ENCODE measurements around the gene IFNA10. TPM values are rescaled to one million over a fixed set of nuclear protein-coding genes. Genes with fewer than 3 reads are reported as not detected.

Gene IFNA10
- total and polyA plus RNA-seq, 2 of the 13 experiments (the other 11 are each of a cell fraction or from before 2014, with no cell fraction given) = not detected

DNA sequence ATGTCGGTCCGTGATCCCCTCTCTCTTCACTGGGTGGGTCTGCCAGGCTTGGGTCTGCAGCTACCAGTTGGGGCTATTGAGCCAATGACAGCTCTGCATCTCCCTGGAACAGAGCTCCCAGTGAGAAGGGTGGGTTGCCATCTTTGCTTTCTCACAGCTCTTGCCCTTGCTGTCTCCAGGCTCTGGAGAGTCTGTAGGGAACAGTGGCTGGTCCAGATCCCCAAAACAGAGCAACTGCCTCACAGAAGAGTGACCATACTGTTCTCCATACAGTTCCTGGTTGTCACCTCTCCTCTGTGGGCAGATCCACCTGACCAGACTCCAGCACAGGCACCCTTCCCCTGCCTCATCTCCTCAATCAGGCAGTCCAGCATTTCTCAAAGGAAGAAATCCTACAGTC is 26.3 kb upstream of the IFNA10 start (continued):
- TF ChIP-seq, protein P1, sequence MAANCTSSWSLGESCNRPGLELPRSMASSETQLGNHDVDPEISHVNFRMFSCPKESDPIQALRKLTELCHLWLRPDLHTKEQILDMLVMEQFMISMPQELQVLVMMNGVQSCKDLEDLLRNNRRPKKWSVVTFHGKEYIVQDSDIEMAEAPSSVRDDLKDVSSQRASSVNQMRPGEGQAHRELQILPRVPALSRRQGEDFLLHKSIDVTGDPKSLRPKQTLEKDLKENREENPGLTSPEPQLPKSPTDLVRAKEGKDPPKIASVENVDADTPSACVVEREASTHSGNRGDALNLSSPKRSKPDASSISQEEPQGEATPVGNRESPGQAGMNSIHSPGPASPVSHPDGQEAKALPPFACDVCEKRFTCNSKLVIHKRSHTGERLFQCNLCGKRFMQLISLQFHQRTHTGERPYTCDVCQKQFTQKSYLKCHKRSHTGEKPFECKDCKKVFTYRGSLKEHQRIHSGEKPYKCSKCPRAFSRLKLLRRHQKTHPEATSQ (CRISPR knock-in tag; IDR thresholded peaks at IDR 0.05; ENCODE audit: borderline replicate concordance) = no peak
- TF ChIP-seq ZNF451 (CRISPR knock-in tag; IDR thresholded peaks at IDR 0.05) = no peak
- no peak for TF ChIP-seq DDIT3 (CRISPR knock-in tag; IDR thresholded peaks at IDR 0.05)
- TF ChIP-seq SP2 (CRISPR knock-in tag; IDR thresholded peaks at IDR 0.05) = no peak
- no peak for TF ChIP-seq ATM (IDR thresholded peaks at IDR 0.05; ENCODE audit: borderline replicate concordance)
- no peak for TF ChIP-seq MED13 (CRISPR knock-in tag; IDR thresholded peaks at IDR 0.05)
- no peak for TF ChIP-seq ZNF775 (CRISPR knock-in tag; IDR thresholded peaks at IDR 0.05; ENCODE audit: borderline replicate concordance)
- TF ChIP-seq ZUFSP (CRISPR knock-in tag; IDR thresholded peaks at IDR 0.05; ENCODE audit: borderline replicate concordance) = no peak
- no peak for TF ChIP-seq ZNF724P (CRISPR knock-in tag; IDR thresholded peaks at IDR 0.05; ENCODE audit: borderline replicate concordance)

- Histone ChIP-seq H3K4me1 (ENCODE audit: insufficient read depth, low read length) (no peaks in the 10 kb centered on the region), H3K4me3 (replicated peaks in 1 of 3; ENCODE audit: insufficient read depth in 1 of 3, low read depth in 2 of 3, low read length in 3 of 3) (no peak within 1 kb of the TSS), H3K9me3 (ENCODE audit: low read length) (no peaks in the 10 kb centered on the region), H3K36me3 (replicated peaks in 1 of 2; ENCODE audit: control insufficient read depth in 1 of 2, insufficient read depth in 2 of 2, low read length in 2 of 2) (no peaks in the 10 kb centered on the region), H3K27me3 (ENCODE audit: control insufficient read depth in 1 of 2, insufficient read depth in 2 of 2, low read length in 2 of 2) (no peaks in the 10 kb centered on the region), H4K20me1 (ENCODE audit: insufficient read depth, low read length) (no peaks in the 10 kb centered on the region), H2AFZ (ENCODE audit: low read length) (no peak within 1 kb of the TSS), H3K27ac (ENCODE audit: extremely low read length, insufficient read depth, low read length) (no peak within 1 kb of the TSS), H3K4me2 (ENCODE audit: low read depth, low read length) (no peak within 1 kb of the TSS), H3K79me2 (ENCODE audit: insufficient read depth, low read length) (no peaks in the 10 kb centered on the region), H3K9ac (ENCODE audit: insufficient read depth, low read depth, low read length) (no peak within 1 kb of the TSS)
- 0% methylated on average over 2 of the region's 2 CpGs for WGBS (ENCODE audit: low lambda C conversion rate)
- ATAC-seq (no peak), DNase-seq (ENCODE audit: low spot score) (no peak), FAIRE-seq (no peak)
- BruUV-seq (replicated peaks) = no TSS peak
- CTCF ChIA-PET (ENCODE audit: low intra/inter-chr PET ratio, low total read pairs) = no interaction called here
- POLR2A ChIA-PET = no interaction called here
- in situ Hi-C loops (cut with HindIII; ENCODE audit: extremely low pct_ligation_motif_present, low pct_unique_long_range_greater_than_20kb) (no loop called here), intact Hi-C loops (cut with micrococcal nuclease; ENCODE audit: unreplicated experiment) (no loop called here)
- no peak for TF ChIP-seq KLF9 (CRISPR knock-in tag; IDR thresholded peaks at IDR 0.05; ENCODE audit: low read depth)
- TF ChIP-seq HNF4G (IDR thresholded peaks at IDR 0.05; ENCODE audit: borderline replicate concordance, low read depth, low read length) = no peak
- TF ChIP-seq HNF4G (CRISPR knock-in tag; IDR thresholded peaks at IDR 0.05; ENCODE audit: borderline replicate concordance, low read depth) = no peak
- no peak for TF ChIP-seq ZNF749 (CRISPR knock-in tag; IDR thresholded peaks at IDR 0.05; ENCODE audit: borderline replicate concordance)
- TF ChIP-seq ATF7-NPFF (CRISPR knock-in tag; IDR thresholded peaks at IDR 0.05; ENCODE audit: low read depth) = no peak
- TF ChIP-seq, protein P2, sequence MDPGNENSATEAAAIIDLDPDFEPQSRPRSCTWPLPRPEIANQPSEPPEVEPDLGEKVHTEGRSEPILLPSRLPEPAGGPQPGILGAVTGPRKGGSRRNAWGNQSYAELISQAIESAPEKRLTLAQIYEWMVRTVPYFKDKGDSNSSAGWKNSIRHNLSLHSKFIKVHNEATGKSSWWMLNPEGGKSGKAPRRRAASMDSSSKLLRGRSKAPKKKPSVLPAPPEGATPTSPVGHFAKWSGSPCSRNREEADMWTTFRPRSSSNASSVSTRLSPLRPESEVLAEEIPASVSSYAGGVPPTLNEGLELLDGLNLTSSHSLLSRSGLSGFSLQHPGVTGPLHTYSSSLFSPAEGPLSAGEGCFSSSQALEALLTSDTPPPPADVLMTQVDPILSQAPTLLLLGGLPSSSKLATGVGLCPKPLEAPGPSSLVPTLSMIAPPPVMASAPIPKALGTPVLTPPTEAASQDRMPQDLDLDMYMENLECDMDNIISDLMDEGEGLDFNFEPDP (CRISPR knock-in tag; conservative IDR thresholded peaks at IDR 0.05) = no peak
These were observed 21.2 kb upstream of the IFNA10 start, which contains the start of gene IFNA17 for GRCh38 chr9:21228122-21228521. Gene IFNA17, minus strand, starts transcription at chr9:21228222. Its CDS starts 49 bp downstream, at chr9:21228173.

Measured in HepG2 (cell line).